Keratinocyte (primary cell): ENCODE results near the gene LIPH. TPM values are rescaled to one million over a fixed set of nuclear protein-coding genes. Genes with fewer than 3 reads are reported as not detected.
"Not testable (repeated sequence)": the region's sequence is repeated elsewhere in the genome, so short reads cannot be mapped to it uniquely, and the experiment has no call there.

Experiments
- DNase-seq: peaks from one replicate; pipeline ENCODE4 v3.0.0-alpha.2; 2011; ENCODE audit warnings: low read depth, missing footprints, low spot score
- FAIRE-seq: peaks from 2 replicates; lab custom pipeline; 2011; peaks lifted over from hg19 to GRCh38; lab: Jason Lieb, UNC
- H2AFZ ChIP-seq: 2 replicates; pipeline ENCODE4 v1.6.0; 2012; ENCODE audit warnings: low read length, control low read depth, inconsistent platforms; ENCODE audit not compliant: control insufficient read depth
- H3K27ac ChIP-seq: 2 replicates; pipeline ENCODE4 v1.5.1; 2011; ENCODE audit warnings: low read length; ENCODE audit not compliant: control insufficient read depth, insufficient read depth
- H3K27me3 ChIP-seq: 3 replicates; pipeline ENCODE4 v1.6.0; 2011; ENCODE audit warnings: low read length; ENCODE audit not compliant: control insufficient read depth, insufficient read depth; ENCODE audit errors: extremely low read depth
- H3K36me3 ChIP-seq, 2 experiments: 2 replicates in 1 of 2; 3 replicates in 1 of 2; pipeline ENCODE4 v1.5.1; 2011; ENCODE audit warnings: low read length in 2 of 2, mild to moderate bottlenecking in 1 of 2; ENCODE audit not compliant: control insufficient read depth in 2 of 2, insufficient read depth in 2 of 2; ENCODE audit errors: extremely low read depth in 1 of 2
- H3K4me1 ChIP-seq: 3 replicates; pipeline ENCODE4 v1.5.1; 2011; ENCODE audit warnings: low read length; ENCODE audit not compliant: control insufficient read depth, insufficient read depth; ENCODE audit errors: extremely low read depth
- H3K4me2 ChIP-seq: 3 replicates; pipeline ENCODE4 v1.6.0; 2011; ENCODE audit warnings: low read depth, low read length; ENCODE audit not compliant: control insufficient read depth, insufficient read depth; ENCODE audit errors: extremely low read depth
- H3K4me3 ChIP-seq, 3 experiments: fragments of 200-600 bp in 1 of 3; sonication (generic) in 1 of 3; 2 replicates in 2 of 3; 3 replicates in 1 of 3; pipeline ENCODE4 v1.5.1; 2011 to 2016; ENCODE audit warnings: low read length in 3 of 3, mild to moderate bottlenecking in 3 of 3, control low read depth in 2 of 3, inconsistent platforms in 1 of 3, low read depth in 1 of 3, mixed read lengths in 1 of 3, mixed run types in 1 of 3, moderate library complexity in 1 of 3; ENCODE audit not compliant: control insufficient read depth in 2 of 3, insufficient read depth in 2 of 3; ENCODE audit errors: extremely low read depth in 1 of 3
- H3K79me2 ChIP-seq: 2 replicates; pipeline ENCODE4 v1.6.0; 2012; ENCODE audit warnings: low read length; ENCODE audit not compliant: control insufficient read depth, insufficient read depth
- H3K9ac ChIP-seq: 3 replicates; pipeline ENCODE4 v1.6.0; 2011; ENCODE audit warnings: low read length; ENCODE audit not compliant: control insufficient read depth, insufficient read depth; ENCODE audit errors: extremely low read depth
- H3K9me1 ChIP-seq: 3 replicates; pipeline ENCODE4 v1.6.0; 2011; ENCODE audit warnings: low read length; ENCODE audit not compliant: control insufficient read depth, insufficient read depth; ENCODE audit errors: extremely low read depth
- H3K9me3 ChIP-seq: 2 replicates; pipeline ENCODE4 v1.5.1; 2012; ENCODE audit warnings: low read depth, low read length; ENCODE audit not compliant: control insufficient read depth
- H4K20me1 ChIP-seq: 3 replicates; pipeline ENCODE4 v1.6.0; 2011; ENCODE audit warnings: low read length; ENCODE audit not compliant: control insufficient read depth, insufficient read depth; ENCODE audit errors: extremely low read depth
- CTCF ChIP-seq, 3 experiments: IDR thresholded peaks in 1 of 3; conservative IDR thresholded peaks in 1 of 3; optimal IDR thresholded peaks in 1 of 3; 2 replicates in 2 of 3; 3 replicates in 1 of 3; pipeline versions ENCODE3 to v1.5.1; 2011; ENCODE audit warnings: low read length in 3 of 3, mild to moderate bottlenecking in 3 of 3, moderate library complexity in 2 of 3, control low read depth in 1 of 3, inconsistent platforms in 1 of 3; ENCODE audit not compliant: insufficient read depth in 2 of 3; ENCODE audit errors: extremely low read depth in 1 of 3
- EZH2 ChIP-seq: IDR thresholded peaks from one replicate; pipeline ENCODE4 v1.6.1; 2012; ENCODE audit warnings: inconsistent platforms, mild to moderate bottlenecking, low read length, moderate library complexity
- dilution Hi-C: fragments of 300-500 bp; cut with MboI; formaldehyde crosslinking; loops from one replicate; pipeline ENCODE4 v1.7.0; 2020; ENCODE audit warnings: low sequenced_read_pairs; ENCODE audit not compliant: extremely low pct_ligation_motif_present
- polyA plus RNA-seq, 5 experiments: library from polyadenylated mRNA; depleted of rRNA in 3 of 5; stranded (reverse) in 3 of 5; stranded (forward) in 1 of 5; unstranded in 1 of 5; fragments of >200 nt; gene quantifications; 1 replicate in 1 of 5; 2 replicates in 3 of 5; 3 replicates in 1 of 5; pipeline versions ENCODE4 v1.2.1 to v1.2.3, GENCODE V29; 2011 to 2012; ENCODE audit warnings: missing spikeins in 2 of 5, low read depth in 1 of 5, low replicate concordance in 1 of 5

LIPH gene
- polyA plus RNA-seq, 1 donor (not counting 4 experiments of a cell fraction or from before 2014, with no cell fraction given) = 1.1 TPM

GRCh38 chr3:185575108-185575869, 22.9 kb upstream of the LIPH start:
- H3K4me2 ChIP-seq, H3K4me1 ChIP-seq, H3K27ac ChIP-seq, H2AFZ ChIP-seq, H3K9me3 ChIP-seq, H4K20me1 ChIP-seq, H3K9me1 ChIP-seq, H3K79me2 ChIP-seq, H3K4me3 ChIP-seq, H3K9ac ChIP-seq, DNase-seq, dilution Hi-C loops, H3K36me3 ChIP-seq, H3K27me3 ChIP-seq: not testable (repeated sequence)
- peak; percentile 19 to 49 (median 49) for TF ChIP-seq CTCF (optimal IDR thresholded peaks at IDR 0.05 in 1 of 3, IDR thresholded peaks at IDR 0.05 in 1 of 3, conservative IDR thresholded peaks at IDR 0.05 in 1 of 3; ENCODE audit: extremely low read depth in 1 of 3, insufficient read depth in 2 of 3, low read length in 3 of 3)
- FAIRE-seq = peak; percentile 95

GRCh38 chr3:185572183-185572582, 19.8 kb upstream of the LIPH start:
- Histone ChIP-seq H3K4me3 (no peak overlapping the region), H3K9me1 (no peaks in the 10 kb centered on the region), H3K36me3 (no peaks in the 10 kb centered on the region), H4K20me1 (no peaks in the 10 kb centered on the region), H3K27me3 (no peaks in the 10 kb centered on the region), H3K9me3 (no peaks in the 10 kb centered on the region), H2AFZ (no peak overlapping the region), H3K9ac (no peak overlapping the region), H3K79me2 (no peaks in the 10 kb centered on the region), H3K4me2 (no peak overlapping the region), H3K4me1 (no peaks in the 10 kb centered on the region), H3K27ac (no peak overlapping the region)
- TF ChIP-seq EZH2 (no peak), CTCF (optimal IDR thresholded peaks at IDR 0.05 in 1 of 3, IDR thresholded peaks at IDR 0.05 in 1 of 3, conservative IDR thresholded peaks at IDR 0.05 in 1 of 3; ENCODE audit: extremely low read depth in 1 of 3, insufficient read depth in 2 of 3, low read length in 3 of 3) (no peak)
- FAIRE-seq (no peak), DNase-seq (no peak)
- dilution Hi-C loops = no loop called here
